Left lung (tissue), 10 donors: ENCODE data around the gene SLX4IP. TPM values are rescaled to one million over a fixed set of nuclear protein-coding genes. Genes with fewer than 3 reads are reported as not detected.
A peak's percentile ranks its signal among the peaks of the same experiment; 100 is the strongest.

Source experiments
- ATAC-seq: fragments of 200-7000 bp; cut with Tn5 transposase; one replicate; pipeline ENCODE4 v1.9.1; 2020; ENCODE audit warnings: moderate library complexity
- DNase-seq, 4 donors: peaks; one replicate each; pipeline ENCODE4 v3.0.0-alpha.2; 2013 to 2020
- H3K27ac ChIP-seq, 2 donors: fragments of 200-600 bp; sonication (generic) in 1 of 2; one replicate each; pipeline versions ENCODE4 v1.5.0 to v1.8.0; 2020 to 2021
- H3K27me3 ChIP-seq, 2 donors: fragments of 200-600 bp; sonication (generic) in 1 of 2; one replicate each; pipeline versions ENCODE4 v1.5.0 to v1.8.0; 2020 to 2021
- H3K36me3 ChIP-seq, 2 donors: fragments of 200-600 bp; sonication (generic) in 1 of 2; one replicate each; pipeline versions ENCODE4 v1.5.0 to v1.8.0; 2020 to 2021
- H3K4me1 ChIP-seq, 2 donors: fragments of 200-600 bp; one replicate each; pipeline ENCODE4 v1.8.0; 2021
- H3K4me3 ChIP-seq, 2 donors: fragments of 200-600 bp; sonication (generic) in 1 of 2; one replicate each; pipeline versions ENCODE4 v1.5.0 to v1.8.0; 2020 to 2021; ENCODE audit warnings: mild to moderate bottlenecking in 1 of 2
- H3K9me3 ChIP-seq, 2 donors: fragments of 200-600 bp; sonication (generic) in 1 of 2; one replicate each; pipeline versions ENCODE4 v1.5.0 to v1.8.0; 2020 to 2021
- CTCF ChIP-seq, 2 donors: fragments of 200-600 bp; sonication (generic) in 1 of 2; IDR thresholded peaks; one replicate each; pipeline versions ENCODE4 v1.5.0 to v1.8.0; 2021; ENCODE audit warnings: antibody characterized with exemption in 2 of 2
- intact Hi-C, 2 donors: fragments of 100-400 bp; cut with DNase I; formaldehyde crosslinking; loops; one replicate each; pipeline versions ENCODE4 v1.11.2 to v1.14.2; 2022
- polyA plus RNA-seq, 6 donors: library from polyadenylated mRNA; unstranded; fragments of 120-200 nt; gene quantifications; one replicate each; pipeline ENCODE4 v1.2.1, GENCODE V29; 2013; ENCODE audit not compliant: insufficient read length in 6 of 6
- total RNA-seq, 2 donors: library from RNA; stranded (reverse); fragmentation: NEBNext Ultra II Directional; extraction: Animal tissue kit (Norgen Biotek cat#: 25700); gene quantifications; one replicate each; pipeline ENCODE4 v1.2.1, GENCODE V29; 2021
- donor health status: DM: no; HTN: yes; CAD: no.
- donor health status: DM: no; HTN: no; CAD: no.

Gene SLX4IP
- total and polyA plus RNA-seq, 8 donors: 6.0 to 12.3 (median 10.3) TPM

GRCh38 chr20:10496465-10496864, 61.4 kb downstream of the SLX4IP start:
- H3K9me3 ChIP-seq: no peaks in the 10 kb centered on the region
- peaks cover 0 to 21% of the 10 kb centered on the region in 2 donors for H3K4me1 ChIP-seq
- intact Hi-C loops: no loop called here
- no peaks in the 10 kb centered on the region for H3K36me3 ChIP-seq
- no peaks in the 10 kb centered on the region for H3K27me3 ChIP-seq
- DNase-seq: no peak
- no peak for ATAC-seq
- no peak for TF ChIP-seq CTCF (IDR thresholded peaks at IDR 0.05)
- no peak overlapping the region for H3K27ac ChIP-seq
- no peak overlapping the region for H3K4me3 ChIP-seq

GRCh38 chr20:10497283-10497682, 62.2 kb downstream of the SLX4IP start:
- H3K4me1 ChIP-seq: peaks cover 0 to 19% of the 10 kb centered on the region in 2 donors
- ATAC-seq (no peak), DNase-seq (no peak)
- H3K27ac ChIP-seq: no peak overlapping the region
- H3K4me3 ChIP-seq: no peak overlapping the region
- intact Hi-C loops: no loop called here
- TF ChIP-seq CTCF (IDR thresholded peaks at IDR 0.05): no peak
- H3K27me3 ChIP-seq: no peaks in the 10 kb centered on the region
- no peaks in the 10 kb centered on the region for H3K36me3 ChIP-seq
- H3K9me3 ChIP-seq: no peaks in the 10 kb centered on the region

GRCh38 chr20:10497791-10498190, 62.7 kb downstream of the SLX4IP start:
- no peak overlapping the region for H3K27ac ChIP-seq
- no peaks in the 10 kb centered on the region for H3K36me3 ChIP-seq
- H3K4me3 ChIP-seq: no peak overlapping the region
- ATAC-seq (no peak), DNase-seq (no peak)
- no peaks in the 10 kb centered on the region for H3K9me3 ChIP-seq
- H3K4me1 ChIP-seq: peaks cover 0 to 18% of the 10 kb centered on the region in 2 donors
- intact Hi-C loops: no loop called here
- TF ChIP-seq CTCF (IDR thresholded peaks at IDR 0.05): no peak
- H3K27me3 ChIP-seq: no peaks in the 10 kb centered on the region

GRCh38 chr20:10498200-10498599, 63.1 kb downstream of the SLX4IP start:
- intact Hi-C loops: no loop called here
- DNase-seq (no peak), ATAC-seq (no peak)
- H3K27me3 ChIP-seq: no peaks in the 10 kb centered on the region
- H3K4me3 ChIP-seq: no peak overlapping the region
- TF ChIP-seq CTCF (IDR thresholded peaks at IDR 0.05): no peak
- H3K36me3 ChIP-seq: no peaks in the 10 kb centered on the region
- no peaks in the 10 kb centered on the region for H3K9me3 ChIP-seq
- no peak overlapping the region for H3K27ac ChIP-seq
- peaks cover 0 to 18% of the 10 kb centered on the region in 2 donors for H3K4me1 ChIP-seq

- no peaks in the 10 kb centered on the region for H3K9me3 ChIP-seq
- no peaks in the 10 kb centered on the region for H3K27me3 ChIP-seq
- H3K4me3 ChIP-seq: no peak overlapping the region
- H3K36me3 ChIP-seq: no peaks in the 10 kb centered on the region
- H3K27ac ChIP-seq: peak overlapping the region in 1 of 2 donors; percentile 77
- DNase-seq (peak in 2 of 4 donors; percentile 63 to 71), ATAC-seq (peak; percentile 39)
- peaks cover 13 to 40% of the 10 kb centered on the region in 2 donors for H3K4me1 ChIP-seq
- TF ChIP-seq CTCF (IDR thresholded peaks at IDR 0.05): no peak
- intact Hi-C loops: no loop called here
Observed at GRCh38 chr20:10501402-10501801, 66.3 kb downstream of the SLX4IP start.
